Tibial nerve (tissue), 4 donors: Measurements from ENCODE around the gene ZCWPW2.

Experiments
- CTCF ChIP-seq, 5 experiments: fragments of 200-600 bp in 3 of 5; fragments of 450-650 bp in 2 of 5; sonication (generic) in 3 of 5; IDR thresholded peaks; one replicate each; pipeline ENCODE4 v1.5.1; 2016 to 2019; ENCODE audit warnings: antibody characterized with exemption in 5 of 5, mild to moderate bottlenecking in 3 of 5, moderate library complexity in 2 of 5
- EP300 ChIP-seq, 2 donors: sonication (generic); formaldehyde crosslinking; IDR thresholded peaks; one replicate each; pipeline ENCODE4 v1.6.1; 2017; ENCODE audit warnings: antibody characterized with exemption in 2 of 2, mild to moderate bottlenecking in 1 of 2
- POLR2A ChIP-seq, 2 donors: fragments of 450-650 bp; IDR thresholded peaks; one replicate each; pipeline ENCODE4 v1.6.1; 2017; ENCODE audit warnings: antibody characterized with exemption in 2 of 2, mild to moderate bottlenecking in 2 of 2, moderate library complexity in 2 of 2

GRCh38 chr3:28449398-28449797 lies 100.9 kb downstream of the ZCWPW2 start:
- no peak for TF ChIP-seq CTCF (IDR thresholded peaks at IDR 0.05)
- TF ChIP-seq POLR2A (IDR thresholded peaks at IDR 0.05): no peak
- TF ChIP-seq EP300 (IDR thresholded peaks at IDR 0.05): no peak
